GM19372 (cell line): ENCODE results near the gene AMACR.
A peak's percentile ranks its signal among the peaks of the same experiment; 100 is the strongest.

ENCODE experiments used
- ATAC-seq: cut with Tn5 transposase; IDR thresholded peaks from one replicate; pipeline ENCODE4 v1.9.1; 2021; ENCODE audit warnings: mild to moderate bottlenecking, low read depth, moderate library complexity; ENCODE audit not compliant: unreplicated experiment

Gene AMACR

DNA sequence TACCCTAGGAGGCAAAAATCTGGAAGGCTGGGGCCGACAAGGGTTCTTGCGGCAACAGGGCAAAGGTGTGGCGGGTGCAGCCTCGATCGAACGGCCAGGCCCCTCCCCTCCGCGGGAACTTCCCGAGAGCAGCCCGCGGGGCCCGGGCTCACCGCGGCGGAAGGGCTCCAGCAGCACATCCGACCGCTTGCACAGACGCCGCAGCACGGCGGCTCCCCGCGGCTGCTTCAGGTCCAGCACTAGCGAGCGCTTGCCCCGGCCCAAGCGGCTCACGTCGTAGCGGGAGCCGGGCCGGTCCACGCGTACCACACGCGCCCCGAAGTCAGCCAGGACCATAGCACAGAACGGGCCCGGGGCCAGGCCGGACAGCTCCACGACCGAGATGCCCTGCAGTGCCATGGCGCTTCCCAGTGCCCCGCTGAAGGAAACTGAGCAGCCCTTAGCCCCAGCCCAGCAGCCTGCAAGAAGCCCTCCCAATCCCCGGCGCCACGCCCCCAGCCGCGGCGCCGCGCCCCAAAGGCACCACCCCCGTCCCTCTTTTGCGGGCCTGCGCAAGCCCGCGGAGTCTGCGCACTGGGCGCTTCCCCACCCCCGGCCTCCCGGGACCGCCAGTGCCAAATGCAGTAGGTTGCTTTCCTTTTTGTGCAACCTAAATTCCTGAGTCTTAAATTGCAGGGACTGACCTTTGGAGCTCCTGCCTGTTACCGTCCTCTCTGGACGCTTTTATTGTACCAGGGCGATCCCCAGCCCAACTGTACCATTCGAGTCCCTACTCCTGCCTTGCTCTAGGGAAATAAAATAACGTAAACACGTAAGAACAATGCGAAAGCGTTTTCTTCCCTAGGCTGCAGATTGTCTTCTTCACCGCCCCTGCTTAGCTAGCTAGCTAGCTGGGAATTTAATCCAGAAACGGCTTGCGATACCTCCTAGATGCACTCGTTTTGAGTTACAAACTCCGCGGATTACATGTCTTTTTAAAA is at the start of gene AMACR:
Gene AMACR (minus strand): TSS at position 430 of the 980 bp plus-strand sequence. CDS start 31 bp downstream, at position 399.
- peak; percentile 89 for ATAC-seq

GRCh38 chr5:34057569-34057968 is 49.7 kb upstream of the AMACR start:
- no peak for ATAC-seq

GRCh38 chr5:34057118-34057517 is 49.3 kb upstream of the AMACR start:
- ATAC-seq = no peak

- ATAC-seq = no peak
Observed at GRCh38 chr5:34055667-34056066, 47.8 kb upstream of the AMACR start.

GRCh38 chr5:34054400-34054729 is 46.5 kb upstream of the AMACR start:
- no peak for ATAC-seq

- ATAC-seq = no peak
Observed at GRCh38 chr5:34053571-34054399, 45.9 kb upstream of the AMACR start.

GRCh38 chr5:34053133-34053532 is 45.3 kb upstream of the AMACR start:
- no peak for ATAC-seq

GRCh38 chr5:34051374-34051980 is 43.6 kb upstream of the AMACR start:
- no peak for ATAC-seq

DNA sequence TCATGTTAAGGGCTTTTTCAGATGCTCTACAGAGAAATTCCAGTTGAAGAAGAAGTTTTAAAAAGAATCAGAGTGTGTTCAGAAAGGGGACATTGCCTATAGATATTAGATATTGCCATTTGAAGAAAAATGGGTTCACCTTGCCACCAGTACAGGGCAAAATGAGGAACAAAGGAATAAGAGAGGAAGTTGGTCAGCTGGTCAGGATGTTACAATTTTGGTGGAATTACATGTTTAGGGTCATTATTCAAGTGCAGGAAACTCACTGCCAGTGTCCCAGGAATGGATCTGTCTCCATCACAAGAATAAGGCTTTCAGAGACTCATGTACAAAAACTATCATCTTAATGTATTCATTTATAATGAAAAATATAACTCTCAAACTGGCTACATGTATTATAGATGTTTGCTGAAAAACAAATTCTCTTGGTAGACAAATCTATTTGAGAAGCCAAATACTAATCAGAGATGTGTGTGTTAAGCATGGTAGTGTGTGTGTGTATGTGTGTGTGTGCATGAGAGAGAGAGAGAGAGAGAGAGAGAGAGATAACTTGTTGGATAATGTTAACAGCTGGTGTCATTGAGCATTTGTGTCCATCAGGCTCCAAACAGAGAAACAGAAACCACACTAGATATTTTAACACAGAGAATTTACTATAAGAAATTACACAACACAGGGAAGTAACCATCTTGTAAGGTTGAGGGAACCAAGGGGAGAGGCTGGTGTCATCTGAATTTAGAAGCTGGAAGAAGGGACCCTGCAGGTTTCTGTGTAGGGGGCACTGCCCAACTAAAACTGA is 40.1 kb upstream of the AMACR start:
- ATAC-seq = no peak

- no peak for ATAC-seq
Observed at GRCh38 chr5:34047143-34047542, 39.3 kb upstream of the AMACR start.

- no peak for ATAC-seq
Observed at GRCh38 chr5:34045996-34046395, 38.1 kb upstream of the AMACR start.

DNA sequence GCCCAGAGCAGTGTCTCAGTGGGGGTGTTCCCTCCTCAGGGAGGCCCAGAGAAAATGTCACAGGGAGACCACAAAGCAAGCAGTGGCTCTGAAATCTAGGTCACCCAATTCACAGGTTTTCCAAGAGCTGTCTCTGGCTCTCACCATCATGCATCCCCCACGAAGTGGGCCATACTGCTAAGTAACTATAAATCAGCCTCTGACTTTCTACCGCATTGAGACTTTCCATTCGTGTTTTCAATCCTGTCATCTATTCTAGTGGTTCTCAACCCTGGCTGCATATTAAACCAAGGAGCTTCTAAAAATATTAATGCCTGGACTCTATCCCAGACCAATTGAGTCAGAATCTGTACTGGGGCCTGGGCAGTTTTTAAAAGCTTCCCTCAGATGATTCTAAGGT is 37.2 kb upstream of the AMACR start:
- no peak for ATAC-seq

- ATAC-seq = no peak
Observed at GRCh38 chr5:34043099-34043876, 35.4 kb upstream of the AMACR start, which contains the start of gene C1QTNF3. C1QTNF3 (minus strand) TSS chr5:34043213; CDS start chr5:34043125, 88 bp downstream.

GRCh38 chr5:34042321-34042720 is 34.5 kb upstream of the AMACR start:
- ATAC-seq = no peak

GRCh38 chr5:34041247-34041972 is 33.6 kb upstream of the AMACR start:
- ATAC-seq = no peak

DNA sequence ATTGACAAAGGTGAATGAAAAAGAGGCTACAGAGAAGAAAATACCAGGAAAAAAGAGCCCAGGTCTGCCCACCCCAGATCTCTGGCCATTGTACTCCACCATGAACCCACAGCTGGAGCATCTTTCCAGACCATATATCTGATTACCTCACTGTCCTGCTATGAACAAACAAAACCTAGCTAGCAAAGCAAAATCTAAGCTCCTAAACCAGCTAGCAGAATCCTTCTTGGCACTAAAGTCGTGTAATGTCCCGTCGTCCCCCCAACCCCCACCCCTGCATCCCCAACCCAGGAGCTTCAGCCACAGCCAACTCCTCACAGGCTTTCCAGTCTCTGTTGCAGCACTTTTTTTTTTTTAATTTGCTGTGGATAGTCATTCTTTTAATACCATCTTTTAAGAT is 32.6 kb upstream of the AMACR start:
- ATAC-seq = no peak

- no peak for ATAC-seq
Observed at GRCh38 chr5:34039398-34040157, 31.7 kb upstream of the AMACR start.

- ATAC-seq = no peak
Observed at GRCh38 chr5:34038838-34039237, 31.0 kb upstream of the AMACR start.
